COLO668 (cell line): ENCODE measurements around the gene RANBP3.
"Not testable (repeated sequence)": the region's sequence is repeated elsewhere in the genome, so short reads cannot be mapped to it uniquely, and the experiment has no call there.

ENCODE experiments used
- DNase-seq: peaks from one replicate; lab custom pipeline; 2025; ENCODE audit not compliant: unreplicated experiment; lab: John Stamatoyannopoulos, UW

Gene RANBP3

GRCh38 chr19:5988517-5989387, 10.8 kb upstream of the RANBP3 start:
- DNase-seq = no peak

GRCh38 chr19:5987077-5987818, 9.3 kb upstream of the RANBP3 start:
- DNase-seq = peak; percentile 80

GRCh38 chr19:5985837-5986236, 7.9 kb upstream of the RANBP3 start:
- not testable (repeated sequence) for DNase-seq

GRCh38 chr19:5985098-5985783, 7.3 kb upstream of the RANBP3 start:
- no peak for DNase-seq

GRCh38 chr19:5984600-5984999, 6.7 kb upstream of the RANBP3 start:
- no peak for DNase-seq

GRCh38 chr19:5983367-5983955, 5.5 kb upstream of the RANBP3 start:
- DNase-seq = no peak

- no peak for DNase-seq
These were observed 939 bp upstream of the RANBP3 start for GRCh38 chr19:5978606-5979552.

GRCh38 chr19:5977222-5977784, 637 bp downstream of the RANBP3 start:
- no peak for DNase-seq

- DNase-seq = no peak
These were observed 1.2 kb downstream of the RANBP3 start for GRCh38 chr19:5976768-5977167.

GRCh38 chr19:5975388-5975728, 2.6 kb downstream of the RANBP3 start:
- no peak for DNase-seq

GRCh38 chr19:5974721-5975387, 3.1 kb downstream of the RANBP3 start:
- DNase-seq = no peak

- DNase-seq = no peak
These were observed 3.9 kb downstream of the RANBP3 start for GRCh38 chr19:5973867-5974635.

GRCh38 chr19:5973376-5973775, 4.6 kb downstream of the RANBP3 start:
- DNase-seq = no peak

GRCh38 chr19:5972355-5972731, 5.6 kb downstream of the RANBP3 start:
- DNase-seq = no peak

- no peak for DNase-seq
These were observed 6.1 kb downstream of the RANBP3 start for GRCh38 chr19:5971714-5972354.

- DNase-seq = no peak
These were observed 8.5 kb downstream of the RANBP3 start for GRCh38 chr19:5969476-5969875.

GRCh38 chr19:5968431-5969373, 9.2 kb downstream of the RANBP3 start:
- DNase-seq = peak; percentile 63
